NCI-H526 (cell line): Measurements from ENCODE around the gene FCMR.
A peak's percentile ranks its signal among the peaks of the same experiment; 100 is the strongest.
"Not testable (repeated sequence)": the region's sequence is repeated elsewhere in the genome, so short reads cannot be mapped to it uniquely, and the experiment has no call there.

Experiments used
- DNase-seq, 2 experiments: peaks; one replicate each; lab custom pipeline; 2025; lab: John Stamatoyannopoulos, UW

The FCMR gene

DNA sequence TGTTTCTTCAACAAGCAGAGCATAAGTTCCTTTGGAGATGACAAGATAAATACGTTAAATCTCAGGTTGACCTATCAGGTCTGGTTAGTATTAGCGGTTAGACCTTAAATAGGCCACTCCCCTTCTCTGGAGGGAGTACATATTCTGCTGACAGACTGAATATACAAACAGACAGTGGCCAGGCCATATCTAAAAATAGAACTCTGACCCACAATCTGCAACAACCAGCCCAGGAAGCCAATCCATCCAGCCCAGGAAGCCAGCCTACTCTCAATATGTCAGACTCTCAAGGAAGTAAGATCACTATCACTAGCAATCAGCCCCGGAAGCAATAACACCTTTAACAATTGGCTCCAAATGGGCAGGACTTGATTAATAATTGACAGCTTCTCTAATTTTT is 49.6 kb downstream of the FCMR start:
- DNase-seq, result no peak

DNA sequence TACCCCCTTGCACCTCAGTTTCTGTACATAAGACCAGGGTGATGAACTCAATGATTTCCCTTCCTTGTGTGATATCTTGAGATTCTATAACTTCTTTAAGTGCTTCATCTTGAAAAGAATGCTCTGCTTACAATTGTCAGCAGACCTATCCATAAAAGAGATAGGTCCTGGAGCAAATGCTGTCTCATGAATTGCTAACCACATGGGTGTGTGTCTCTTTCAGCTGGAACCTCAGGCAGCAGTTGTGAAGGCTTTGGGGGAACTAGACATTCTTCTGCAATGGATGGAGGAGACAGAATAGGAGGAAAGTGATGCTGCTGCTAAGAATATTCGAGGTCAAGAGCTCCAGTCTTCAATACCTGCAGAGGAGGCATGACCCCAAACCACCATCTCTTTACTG is 53.5 kb downstream of the FCMR start:
- DNase-seq, result no peak

DNA sequence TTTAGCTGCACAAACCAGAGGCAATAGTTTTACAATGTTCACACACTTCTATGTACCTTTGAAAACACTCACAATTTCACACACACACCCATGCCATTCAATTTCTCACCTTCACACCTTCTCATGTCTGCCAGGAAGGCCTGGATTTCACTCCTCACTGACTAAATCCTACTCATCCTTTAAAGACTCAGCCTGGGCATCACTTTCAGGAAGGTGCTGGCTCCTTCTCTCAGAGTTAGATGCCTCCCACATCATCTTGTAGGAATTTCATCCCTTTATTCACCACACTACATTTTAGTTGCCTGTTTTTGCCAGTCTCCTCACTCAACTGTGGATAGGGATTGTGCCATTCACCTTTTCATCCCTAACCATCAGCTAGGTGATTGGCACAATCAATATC is 54.0 kb downstream of the FCMR start:
- DNase-seq, result no peak

DNA sequence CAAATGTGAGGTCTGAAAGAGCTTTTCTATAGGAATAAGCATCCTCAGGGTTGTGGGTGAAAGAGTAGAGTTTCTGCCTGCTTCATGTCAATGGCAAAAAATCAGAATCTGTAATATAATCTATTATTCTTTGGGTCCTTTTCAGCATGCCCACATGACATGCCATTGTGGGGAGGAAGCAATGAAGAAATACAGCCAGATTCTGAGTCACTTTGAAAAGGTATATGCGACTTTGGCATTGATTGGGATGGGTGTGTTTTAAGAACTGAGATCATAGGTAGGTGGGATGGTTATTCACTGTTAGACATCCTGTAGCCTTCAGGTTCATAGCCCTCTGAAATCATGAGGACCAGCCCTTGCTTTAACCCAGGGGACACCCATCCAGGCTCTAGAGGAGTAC is 54.5 kb downstream of the FCMR start:
- DNase-seq, result no peak

DNA sequence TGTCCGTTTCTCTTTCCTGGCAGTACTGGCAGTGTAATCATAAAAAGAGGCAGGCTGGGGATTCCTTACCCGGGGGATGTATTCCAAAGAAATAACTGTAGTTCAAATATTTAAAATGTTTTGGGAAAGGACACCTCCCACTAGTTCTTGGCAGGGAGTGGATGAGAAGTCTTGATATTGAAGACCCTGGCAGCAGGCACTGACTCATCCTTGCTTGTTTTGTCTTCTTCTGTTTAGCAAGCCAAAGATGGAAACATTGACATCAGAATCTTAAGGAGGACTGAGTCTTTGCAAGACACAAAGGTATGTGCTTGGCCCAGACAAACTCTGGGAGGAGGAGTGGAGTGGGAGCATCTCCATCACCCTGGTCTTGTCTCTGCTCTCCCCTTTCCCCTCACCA is 55.7 kb downstream of the FCMR start:
- DNase-seq, result no peak

DNA sequence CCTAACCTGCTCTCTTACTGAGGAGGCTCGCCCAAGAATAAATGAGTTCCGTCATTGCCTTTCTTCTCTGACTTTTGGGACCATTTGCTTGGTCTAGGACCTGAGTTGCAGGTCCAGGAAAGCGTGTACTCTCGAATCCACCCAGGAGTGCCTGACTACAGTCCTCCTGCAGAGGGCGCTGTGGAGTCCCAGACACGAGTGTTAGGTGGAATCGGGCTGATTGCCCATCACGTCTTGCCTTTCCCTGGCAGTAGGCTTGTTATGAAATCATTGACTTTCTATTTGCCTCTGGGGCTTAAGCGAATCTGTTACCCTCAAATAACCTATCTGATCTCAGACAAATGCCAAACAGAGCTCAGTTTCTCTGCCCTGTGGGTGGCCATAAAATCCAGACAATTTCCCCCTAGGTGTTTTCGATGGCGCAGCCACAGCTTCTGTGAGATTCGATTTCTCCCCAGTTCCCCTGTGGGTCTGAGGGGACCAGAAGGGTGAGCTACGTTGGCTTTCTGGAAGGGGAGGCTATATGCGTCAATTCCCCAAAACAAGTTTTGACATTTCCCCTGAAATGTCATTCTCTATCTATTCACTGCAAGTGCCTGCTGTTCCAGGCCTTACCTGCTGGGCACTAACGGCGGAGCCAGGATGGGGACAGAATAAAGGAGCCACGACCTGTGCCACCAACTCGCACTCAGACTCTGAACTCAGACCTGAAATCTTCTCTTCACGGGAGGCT is 56.6 kb downstream of the FCMR start, which contains the start of gene IL20:
IL20 (plus strand) TSS at position 685 of the 733 bp plus-strand sequence. CDS start 230 bp downstream, outside the sequence.
- DNase-seq, result peak; percentile 33 to 69

DNA sequence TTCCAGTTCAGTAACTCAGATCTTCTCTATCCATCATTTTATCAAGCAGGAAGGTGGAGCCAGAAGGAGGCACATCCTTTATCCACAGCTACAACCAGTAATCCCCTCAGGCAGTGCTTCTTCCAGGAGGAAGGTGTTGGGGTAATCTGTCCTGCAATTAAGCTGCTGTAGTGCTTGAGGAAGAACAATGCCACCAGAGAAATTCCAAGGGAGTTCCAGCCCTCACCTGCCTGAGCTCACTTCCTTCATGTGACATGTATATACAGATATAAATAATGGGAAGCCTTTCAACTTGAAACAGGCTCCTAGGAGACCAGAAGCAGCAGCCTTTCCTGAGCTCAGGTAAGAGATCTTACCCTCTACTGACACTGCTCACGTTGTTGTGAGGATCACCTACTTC is 58.5 kb downstream of the FCMR start:
- DNase-seq, result no peak

DNA sequence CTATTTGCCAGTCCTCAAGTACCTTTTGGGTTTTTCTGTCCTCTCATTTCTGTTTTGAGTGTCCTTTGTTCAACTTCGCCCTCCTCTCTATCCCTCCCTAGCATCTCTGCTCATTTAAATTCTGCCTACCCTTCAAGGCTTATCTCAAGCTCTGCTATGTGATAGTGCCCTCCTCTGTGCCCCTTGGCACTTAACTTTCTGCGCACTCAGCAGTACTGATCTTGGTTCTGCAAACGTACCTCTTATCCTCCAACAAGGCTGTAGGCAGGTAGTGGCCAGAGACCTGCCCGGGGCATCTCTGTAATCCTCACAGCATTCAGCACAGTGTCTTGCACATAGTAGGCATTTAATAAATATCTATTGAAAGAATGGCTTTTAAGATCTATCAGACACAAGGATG is 61.6 kb downstream of the FCMR start:
- no peak for DNase-seq

DNA sequence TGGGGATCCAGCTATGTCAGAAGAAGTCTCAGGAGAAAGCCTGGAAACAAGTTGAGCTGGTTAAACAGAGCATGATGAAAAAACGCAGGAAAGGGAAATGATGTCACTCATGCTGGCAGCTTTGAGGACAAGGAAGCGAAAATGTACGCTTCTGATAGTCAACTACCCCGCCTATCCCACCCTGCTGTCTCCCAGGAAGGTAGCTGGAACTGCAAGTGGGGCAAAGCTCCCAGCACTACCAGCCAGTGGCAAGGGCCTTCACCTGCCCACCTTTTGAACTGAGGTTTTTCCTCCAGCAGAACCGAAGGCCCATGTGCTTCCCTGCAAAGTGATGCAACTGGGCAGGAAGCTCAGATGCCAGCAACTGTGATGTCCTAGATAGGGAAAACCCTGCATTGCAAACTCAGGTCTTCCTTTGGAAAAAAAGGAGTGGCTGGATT is 62.6 kb downstream of the FCMR start:
- DNase-seq, result no peak

DNA sequence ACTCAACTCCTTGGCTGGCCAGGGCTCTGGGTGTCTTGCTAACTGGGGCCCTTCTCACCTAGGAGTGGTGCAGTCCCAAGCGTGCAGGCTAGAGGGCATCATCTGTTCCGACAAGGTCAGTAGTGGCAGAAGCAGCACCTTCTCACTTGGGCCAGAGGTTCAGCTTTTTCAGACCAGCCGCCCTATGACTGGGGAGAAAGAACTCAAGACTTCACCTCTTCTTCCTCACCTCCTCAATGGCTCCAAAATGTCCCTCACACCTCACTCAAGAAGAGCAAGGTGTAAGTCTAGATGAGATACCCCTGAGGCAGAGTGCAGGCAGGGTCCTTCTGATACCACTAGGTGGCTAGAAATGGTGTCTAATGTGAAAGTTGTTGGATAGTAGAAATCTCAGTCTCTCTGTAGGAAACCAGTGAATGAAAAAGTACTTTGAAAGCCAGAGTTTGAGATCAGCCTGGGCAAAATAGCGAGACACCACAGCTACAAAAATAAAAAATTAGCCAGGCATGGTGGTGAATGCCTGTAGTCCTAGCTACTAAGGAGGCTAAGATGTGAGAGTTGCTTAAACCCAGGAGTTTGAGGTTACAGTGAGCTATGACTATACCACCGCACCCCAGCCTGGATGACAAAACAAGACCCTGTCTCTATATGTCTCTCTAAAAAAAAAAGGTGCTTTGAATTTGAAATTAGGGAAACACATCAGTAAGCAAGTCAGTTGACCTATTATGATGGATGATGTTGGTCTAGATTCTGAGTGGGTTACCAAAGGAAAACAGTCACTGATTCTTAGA is 64.9 kb downstream of the FCMR start:
- peak in 1 of 2 experiments; percentile 5 for DNase-seq

DNA sequence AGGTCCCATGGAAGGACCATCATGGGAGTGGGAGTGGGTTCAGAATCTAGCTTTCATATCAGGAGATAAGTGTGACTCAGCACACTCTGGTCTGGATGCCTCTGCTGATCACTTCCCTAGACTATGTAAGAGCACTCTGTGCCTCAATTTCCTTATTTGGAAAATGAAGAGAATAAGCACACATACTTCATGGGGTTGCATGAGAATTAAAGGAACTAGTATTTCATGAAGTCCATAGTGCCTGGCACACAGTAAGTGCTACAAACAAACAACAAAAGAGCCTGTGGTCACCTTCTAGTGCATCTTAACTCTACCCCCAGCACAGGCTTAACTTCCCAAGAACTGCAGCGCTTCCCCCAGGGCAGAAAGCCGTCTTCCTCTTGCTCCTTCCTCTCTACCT is 65.9 kb downstream of the FCMR start:
- no peak for DNase-seq

DNA sequence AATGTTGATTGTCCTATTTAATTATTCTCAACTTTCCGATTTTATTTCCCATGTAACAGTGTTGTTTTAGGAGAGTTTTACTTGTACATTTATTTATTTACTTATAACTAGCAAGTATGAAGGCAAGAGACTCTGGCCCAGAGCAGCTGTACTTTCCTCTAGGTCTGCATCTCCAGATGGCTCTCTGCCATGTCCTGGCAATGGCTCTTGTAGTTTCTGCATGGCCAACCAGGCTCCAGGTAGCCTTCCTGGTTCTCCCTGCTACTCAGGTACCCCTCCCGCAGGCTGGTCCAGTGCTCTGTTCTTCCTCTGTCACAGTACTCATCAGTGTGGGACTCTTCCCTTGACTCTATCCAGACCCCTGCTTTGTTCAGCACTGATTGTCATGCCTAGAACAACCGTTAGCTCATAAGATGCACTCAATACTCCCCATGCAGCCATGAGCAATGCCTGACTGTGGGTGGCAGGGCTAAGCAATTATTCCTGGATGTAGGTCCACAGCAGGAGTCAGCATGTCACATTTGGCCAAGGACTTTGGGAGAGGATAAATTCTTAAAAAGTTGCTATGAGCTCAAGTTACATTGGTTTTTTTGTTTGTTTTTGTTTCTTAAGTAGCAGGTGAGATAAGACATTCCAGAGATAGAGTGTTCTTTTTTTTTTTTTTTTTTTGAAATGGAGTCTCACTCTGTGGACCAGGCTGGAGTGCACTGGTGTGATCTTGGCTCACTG is 67.2 kb downstream of the FCMR start:
- DNase-seq, result no peak

DNA sequence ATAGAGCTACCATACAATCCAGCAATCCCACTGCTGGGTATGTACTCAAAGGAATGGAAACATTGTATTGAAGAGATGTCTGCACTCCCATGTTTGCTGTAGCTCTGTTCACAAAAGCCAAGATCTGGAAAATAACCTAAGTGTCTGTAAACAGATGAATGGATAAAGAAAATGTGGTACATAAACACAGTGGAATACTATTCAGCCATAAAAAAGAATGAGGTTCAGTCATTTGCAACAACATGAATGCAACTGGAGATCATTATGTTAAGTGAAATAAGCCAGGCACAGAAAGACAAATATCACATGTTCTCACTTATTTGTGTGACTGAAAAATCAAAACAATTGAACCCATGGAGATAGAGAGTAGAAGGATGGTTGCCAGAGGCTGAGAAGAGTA is 68.0 kb downstream of the FCMR start:
- not testable (repeated sequence) for DNase-seq
